HG02759 (cell line): ENCODE measurements around the gene GET3.
A peak's percentile ranks its signal among the peaks of the same experiment; 100 is the strongest.

Experiments
- ATAC-seq: cut with Tn5 transposase; IDR thresholded peaks from one replicate; pipeline ENCODE4 v1.9.1; 2021; ENCODE audit warnings: mild to moderate bottlenecking, moderate library complexity; ENCODE audit not compliant: unreplicated experiment

GET3 gene

GRCh38 chr19:12750851-12751250 lies 13.6 kb downstream of the GET3 start:
- ATAC-seq: no peak

DNA sequence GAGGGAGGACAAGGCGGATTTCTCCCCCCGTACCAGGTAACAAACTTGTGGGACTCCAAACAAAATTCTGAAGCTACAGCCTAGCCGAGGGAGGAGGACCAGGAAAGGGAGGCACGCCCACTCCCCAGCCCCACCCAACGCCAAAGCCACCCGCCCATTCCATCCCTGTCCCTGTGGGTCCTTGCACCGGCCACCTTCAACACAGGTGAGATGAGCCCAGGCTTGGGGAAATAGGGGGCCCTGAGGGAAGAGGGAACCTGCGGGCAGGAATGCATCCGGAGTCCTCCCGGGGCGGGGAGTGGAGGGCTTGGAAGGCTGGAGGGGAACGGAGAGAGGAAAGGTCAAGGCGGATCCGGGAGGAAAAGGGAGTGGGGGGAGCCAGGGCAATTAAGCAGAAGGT lies 14.3 kb downstream of the GET3 start, which contains the start of gene BEST2:
TSS of gene BEST2 (plus strand) at position 157 of the 400 bp plus-strand sequence. CDS start 802 bp downstream, outside the sequence.
- no peak for ATAC-seq

DNA sequence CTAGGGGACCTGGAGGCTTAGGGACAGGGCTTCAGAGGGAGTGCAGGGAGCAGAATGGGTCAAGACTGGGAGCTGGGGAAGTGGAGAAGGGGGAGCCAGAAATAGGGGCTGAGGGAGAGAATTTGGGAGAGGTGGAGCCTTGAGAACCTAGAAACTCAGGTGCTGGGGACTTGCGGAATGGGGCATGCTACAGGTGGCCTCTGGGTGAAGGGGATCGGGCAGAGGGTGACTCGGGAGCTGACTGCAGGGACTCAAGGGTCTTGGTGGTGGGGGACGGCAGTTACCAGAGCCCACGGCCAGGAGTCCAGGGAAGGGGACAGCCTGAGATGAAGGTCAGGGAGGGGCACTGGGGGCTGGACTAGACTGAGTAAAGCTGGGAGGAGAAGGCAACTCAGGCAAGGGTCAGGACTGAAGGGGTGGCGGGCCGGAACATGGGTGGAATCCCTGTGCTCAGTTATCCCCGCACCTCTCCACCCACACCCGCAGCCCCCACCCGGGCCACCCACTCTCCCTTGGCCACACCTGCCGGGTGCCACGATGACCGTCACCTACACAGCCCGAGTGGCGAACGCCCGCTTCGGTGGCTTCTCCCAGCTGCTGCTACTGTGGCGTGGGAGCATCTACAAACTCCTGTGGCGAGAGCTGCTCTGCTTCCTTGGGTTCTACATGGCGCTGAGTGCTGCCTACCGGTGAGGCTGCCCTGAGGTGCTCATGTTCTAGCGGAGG lies 14.9 kb downstream of the GET3 start:
- no peak for ATAC-seq

GRCh38 chr19:12754465-12755196 lies 17.3 kb downstream of the GET3 start:
- no peak for ATAC-seq

GRCh38 chr19:12756150-12756883 lies 19.0 kb downstream of the GET3 start:
- ATAC-seq: no peak

GRCh38 chr19:12757544-12758274 lies 20.4 kb downstream of the GET3 start:
- ATAC-seq: no peak

DNA sequence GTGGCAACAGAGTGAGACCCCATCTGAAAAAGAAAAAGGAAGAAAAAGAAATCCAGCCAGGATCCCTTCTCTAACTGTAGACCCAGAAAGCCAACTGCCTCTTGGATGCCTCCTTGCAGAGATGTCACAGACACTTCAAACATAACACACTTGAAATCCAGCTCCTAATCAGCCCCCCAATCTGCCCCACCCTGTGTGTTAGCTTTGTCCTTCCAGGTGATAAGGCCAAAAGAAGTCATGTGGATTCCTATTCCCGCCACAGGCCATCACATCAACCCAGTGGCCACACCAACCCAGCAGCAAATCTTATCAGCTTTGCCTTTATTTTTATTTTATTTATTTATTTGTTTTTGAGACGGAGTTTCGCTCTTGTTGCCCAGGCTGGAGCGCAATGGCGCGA lies 22.4 kb downstream of the GET3 start:
- no peak for ATAC-seq

- no peak for ATAC-seq
Observed at GRCh38 chr19:12763100-12763499, 25.8 kb downstream of the GET3 start.

GRCh38 chr19:12764698-12765097 lies 27.4 kb downstream of the GET3 start:
- no peak for ATAC-seq

DNA sequence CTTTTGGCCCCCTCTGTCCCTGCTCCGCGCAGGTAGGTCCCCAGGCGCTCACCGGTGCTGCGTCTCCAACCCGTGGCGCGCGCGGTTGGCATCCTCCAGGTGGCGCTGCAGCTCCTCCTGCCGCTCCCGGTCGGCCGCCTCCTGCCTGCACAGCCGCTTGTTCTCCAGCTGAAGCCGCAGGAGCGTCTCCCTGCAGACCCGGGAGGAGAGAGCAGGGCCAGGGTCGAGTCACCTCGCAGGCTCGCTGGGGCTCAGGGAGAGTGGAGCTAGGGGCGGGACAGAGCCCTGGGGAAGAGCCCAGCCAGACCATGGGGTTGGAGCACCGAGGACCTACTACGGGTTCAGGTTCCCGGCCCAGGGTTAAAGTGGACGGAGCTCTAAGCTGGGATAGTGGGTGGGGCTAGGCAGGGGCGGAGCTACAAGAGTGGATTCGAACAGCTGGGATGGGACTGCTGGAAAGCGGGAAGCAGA lies 28.8 kb downstream of the GET3 start:
- no peak for ATAC-seq

DNA sequence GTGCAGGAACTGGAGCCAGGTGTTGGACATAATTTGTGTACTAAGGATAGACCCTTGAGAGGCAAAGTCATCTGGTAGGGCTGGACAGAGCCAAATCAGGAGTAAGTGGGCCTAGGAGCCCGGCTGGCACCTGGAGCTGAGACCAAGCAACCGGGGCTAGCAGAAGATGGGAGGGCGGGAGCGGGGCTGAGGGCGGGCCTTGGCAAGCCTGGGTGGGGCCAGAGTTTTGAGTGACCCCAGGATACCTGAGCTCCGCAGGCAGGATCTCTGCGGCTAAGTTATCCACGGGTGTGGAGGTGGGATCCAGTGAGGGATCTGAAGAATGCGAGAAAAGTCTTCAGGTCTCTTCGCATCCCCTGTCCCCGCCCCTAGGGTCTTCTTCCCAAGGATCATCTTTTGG lies 29.9 kb downstream of the GET3 start:
- ATAC-seq: no peak

DNA sequence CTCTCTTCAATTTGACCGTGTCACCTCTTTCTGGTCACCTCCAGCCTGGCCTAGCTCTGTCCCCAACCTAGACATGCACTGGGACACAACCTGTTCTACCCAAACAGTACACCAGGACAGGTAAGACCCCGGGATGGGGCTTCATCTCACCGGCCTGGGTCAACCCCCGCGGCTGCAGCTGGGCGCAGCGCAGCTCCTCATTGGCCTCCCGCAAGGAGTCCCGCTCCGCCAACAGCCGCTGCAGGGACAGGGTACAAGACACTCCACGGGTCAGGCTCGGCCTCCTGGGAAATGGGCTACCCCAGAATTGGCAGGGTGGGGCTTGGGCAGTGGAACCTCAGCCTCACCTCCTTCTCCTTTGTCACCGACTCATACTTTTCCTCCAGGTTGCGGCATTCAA lies 30.4 kb downstream of the GET3 start:
- no peak for ATAC-seq

- no peak for ATAC-seq
Observed at GRCh38 chr19:12769689-12770088, 32.4 kb downstream of the GET3 start.

- no peak for ATAC-seq
Observed at GRCh38 chr19:12770922-12771321, 33.6 kb downstream of the GET3 start.

DNA sequence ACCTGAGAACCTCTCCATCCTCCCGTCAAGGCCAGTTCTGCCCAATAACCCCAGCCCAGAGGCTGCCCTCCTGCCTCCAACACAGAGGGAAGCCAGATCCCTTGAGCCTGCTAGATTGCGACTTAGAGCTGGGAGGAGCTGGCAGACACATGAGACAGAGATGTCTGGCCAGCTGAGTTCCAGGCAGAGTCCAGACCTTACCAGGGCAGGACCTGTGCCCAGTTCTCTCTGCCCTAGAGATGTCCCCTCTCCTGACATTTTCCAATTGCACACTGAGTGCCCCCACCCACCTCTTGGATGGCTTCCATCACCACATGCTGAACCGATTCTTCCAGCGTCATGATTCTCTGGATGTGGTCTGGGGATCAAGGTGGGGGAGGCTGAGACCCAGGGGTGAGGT lies 35.0 kb downstream of the GET3 start:
- ATAC-seq: no peak

DNA sequence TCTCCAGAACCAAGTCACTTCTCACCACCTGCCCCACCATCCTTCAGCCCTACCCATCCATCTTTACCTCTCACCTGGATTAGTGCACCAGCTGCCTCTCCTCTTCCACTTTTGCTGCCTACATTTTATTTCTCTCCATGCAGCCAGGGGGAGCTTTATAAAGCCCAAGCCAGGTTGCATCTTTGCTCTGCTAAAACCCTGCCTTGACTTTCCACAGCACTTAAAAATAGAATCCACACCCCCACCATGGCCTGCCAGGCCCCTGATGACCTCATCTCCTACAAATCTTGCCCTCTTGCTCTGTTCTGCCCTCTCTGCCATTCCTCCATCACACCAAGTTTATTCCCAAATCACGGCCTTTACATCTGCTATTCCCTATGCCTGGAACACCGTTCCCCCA lies 36.3 kb downstream of the GET3 start:
- ATAC-seq: no peak

GRCh38 chr19:12774588-12775555 lies 37.6 kb downstream of the GET3 start, which contains the start of gene HOOK2:
Gene HOOK2 (minus strand): TSS chr19:12775552. CDS start chr19:12775449, 103 bp downstream.
- peak; percentile 7 for ATAC-seq

GRCh38 chr19:12777217-12778016 lies 40.1 kb downstream of the GET3 start:
- no peak for ATAC-seq
